Kasumi-1 (cell line): Measurements from ENCODE around the gene HSP90AA1.
"Not testable (repeated sequence)": the region's sequence is repeated elsewhere in the genome, so short reads cannot be mapped to it uniquely, and the experiment has no call there.

Experiments used
- DNase-seq, 2 experiments: peaks; one replicate each; lab custom pipeline; 2025; lab: John Stamatoyannopoulos, UW

Gene HSP90AA1

GRCh38 chr14:102066041-102066451 lies 20.8 kb downstream of the HSP90AA1 start:
- no peak for DNase-seq

GRCh38 chr14:102064590-102064989 lies 22.3 kb downstream of the HSP90AA1 start:
- DNase-seq, result not testable (repeated sequence)

GRCh38 chr14:102063808-102064429 lies 22.9 kb downstream of the HSP90AA1 start:
- no peak for DNase-seq

GRCh38 chr14:102063109-102063807 lies 23.6 kb downstream of the HSP90AA1 start:
- DNase-seq, result peak; percentile 86 to 92

GRCh38 chr14:102058961-102059360 lies 27.9 kb downstream of the HSP90AA1 start:
- DNase-seq, result no peak

- DNase-seq, result no peak
Observed at GRCh38 chr14:102058146-102058545, 28.7 kb downstream of the HSP90AA1 start.

- DNase-seq, result no peak
Observed at GRCh38 chr14:102057480-102058114, 29.2 kb downstream of the HSP90AA1 start.

- no peak for DNase-seq
Observed at GRCh38 chr14:102056694-102057442, 30.0 kb downstream of the HSP90AA1 start.

GRCh38 chr14:102055181-102055901 lies 31.5 kb downstream of the HSP90AA1 start:
- no peak for DNase-seq

GRCh38 chr14:102052522-102052921 lies 34.3 kb downstream of the HSP90AA1 start:
- DNase-seq, result no peak

- DNase-seq, result no peak
Observed at GRCh38 chr14:102050625-102051024, 36.2 kb downstream of the HSP90AA1 start.

- DNase-seq, result no peak
Observed at GRCh38 chr14:102050026-102050405, 36.8 kb downstream of the HSP90AA1 start.

- DNase-seq, result no peak
Observed at GRCh38 chr14:102049258-102050025, 37.4 kb downstream of the HSP90AA1 start.

- DNase-seq, result no peak
Observed at GRCh38 chr14:102047808-102048540, 38.9 kb downstream of the HSP90AA1 start.

- DNase-seq, result peak; percentile 28 to 40
Observed at GRCh38 chr14:102046337-102047278, 40.2 kb downstream of the HSP90AA1 start.

- DNase-seq, result no peak
Observed at GRCh38 chr14:102044566-102044965, 42.3 kb downstream of the HSP90AA1 start.

- DNase-seq, result no peak
Observed at GRCh38 chr14:102043251-102044025, 43.4 kb downstream of the HSP90AA1 start.

GRCh38 chr14:102042699-102043098 lies 44.1 kb downstream of the HSP90AA1 start:
- no peak for DNase-seq
